SK-N-SH treated with all-trans-retinoic acid at 6 μM for 48 hours (cell line): ENCODE measurements around the gene SUOX.

Source experiments
- ATAC-seq: fragments of 200-7000 bp; cut with Tn5 transposase; 3 replicates; pipeline ENCODE4 v1.9.1; 2020; ENCODE audit warnings: mild to moderate bottlenecking, moderate library complexity
- ARNTL ChIP-seq: fragments of 450-650 bp; formaldehyde crosslinking; IDR thresholded peaks from 2 replicates; pipeline ENCODE4 v1.5.0; 2020; ENCODE audit warnings: low read depth, mild to moderate bottlenecking, moderate library complexity, borderline replicate concordance
- BACH2 ChIP-seq: fragments of 250-450 bp; sonication (Bioruptor Pico); IDR thresholded peaks from 2 replicates; pipeline ENCODE4 v1.9.0; 2021; ENCODE audit warnings: mild to moderate bottlenecking, borderline replicate concordance
- CSDC2 ChIP-seq: fragments of 250-450 bp; sonication (Bioruptor Pico); IDR thresholded peaks from 2 replicates; pipeline ENCODE4 v1.5.0; 2020; ENCODE audit warnings: mild to moderate bottlenecking, moderate library complexity
- ESRRG ChIP-seq: fragments of 250-450 bp; sonication (Bioruptor Pico); IDR thresholded peaks from 2 replicates; pipeline ENCODE4 v1.6.1; 2021; ENCODE audit warnings: mild to moderate bottlenecking
- ISL1 ChIP-seq: fragments of 250-450 bp; sonication (Bioruptor Pico); IDR thresholded peaks from 2 replicates; pipeline ENCODE4 v2.1.2; 2022; ENCODE audit warnings: mild to moderate bottlenecking, moderate library complexity
- OSR1 ChIP-seq: fragments of 250-450 bp; sonication (Bioruptor Pico); IDR thresholded peaks from 2 replicates; pipeline ENCODE4 v1.8.0; 2022; ENCODE audit warnings: moderate library complexity, mild to moderate bottlenecking, inconsistent platforms
- PATZ1 ChIP-seq: fragments of 250-450 bp; sonication (Bioruptor Pico); IDR thresholded peaks from 2 replicates; pipeline ENCODE4 v1.8.0; 2020; ENCODE audit warnings: mild to moderate bottlenecking, moderate library complexity, borderline replicate concordance
- POU6F1 ChIP-seq: fragments of 250-450 bp; sonication (Bioruptor Pico); IDR thresholded peaks from 2 replicates; pipeline ENCODE4 v1.8.0; 2021; ENCODE audit warnings: low read depth, mild to moderate bottlenecking, moderate library complexity, borderline replicate concordance
- PPARA ChIP-seq: fragments of 250-450 bp; sonication (Bioruptor Pico); IDR thresholded peaks from 2 replicates; pipeline ENCODE4 v1.5.0; 2020; ENCODE audit warnings: mild to moderate bottlenecking, borderline replicate concordance
- RARB ChIP-seq: fragments of 250-450 bp; sonication (Bioruptor Pico); IDR thresholded peaks from 2 replicates; pipeline ENCODE4 v1.8.0; 2021; ENCODE audit warnings: mild to moderate bottlenecking, moderate library complexity
- TCF4 ChIP-seq: fragments of 250-450 bp; sonication (Bioruptor Pico); IDR thresholded peaks from 2 replicates; pipeline ENCODE4 v1.8.0; 2021; ENCODE audit warnings: mild to moderate bottlenecking, moderate library complexity, borderline replicate concordance
- ZC3H10 ChIP-seq: fragments of 250-450 bp; sonication (Bioruptor Pico); IDR thresholded peaks from 2 replicates; pipeline ENCODE4 v1.5.1; 2021; ENCODE audit warnings: mild to moderate bottlenecking, moderate library complexity
- ZFP30 ChIP-seq: fragments of 450-650 bp; formaldehyde crosslinking; IDR thresholded peaks from 2 replicates; pipeline ENCODE4 v1.5.0; 2022; ENCODE audit warnings: mild to moderate bottlenecking, moderate library complexity
- ZNF70 ChIP-seq: fragments of 450-650 bp; formaldehyde crosslinking; IDR thresholded peaks from 2 replicates; pipeline ENCODE4 v1.5.0; 2020; ENCODE audit warnings: mild to moderate bottlenecking, moderate library complexity
- TF ChIP-seq, protein P1 (sequence below): fragments of 250-450 bp; sonication (Bioruptor Pico); IDR thresholded peaks from 2 replicates; pipeline ENCODE4 v1.5.1; 2020; ENCODE audit warnings: low read depth, mild to moderate bottlenecking, moderate library complexity
- TF ChIP-seq, protein P2 (sequence below): fragments of 250-450 bp; sonication (Bioruptor Pico); IDR thresholded peaks from 2 replicates; pipeline ENCODE4 v1.5.0; 2020; ENCODE audit warnings: mild to moderate bottlenecking, moderate library complexity
- TF ChIP-seq, protein P3 (sequence below): fragments of 250-450 bp; sonication (Bioruptor Pico); IDR thresholded peaks from 2 replicates; pipeline ENCODE4 v1.5.1; 2021; ENCODE audit warnings: mild to moderate bottlenecking, moderate library complexity

Gene SUOX

GRCh38 chr12:55973599-55974307, 23.3 kb upstream of the SUOX start, which contains the start of gene RAB5B:
Gene RAB5B, plus strand, starts transcription at chr12:55974078. Its CDS starts 12,883 bp downstream, at chr12:55986961.
- TF ChIP-seq ISL1 (CRISPR knock-in tag): no peak
- no peak for TF ChIP-seq ESRRG (CRISPR knock-in tag)
- no peak for TF ChIP-seq CSDC2 (CRISPR knock-in tag)
- no peak for TF ChIP-seq ZNF70 (CRISPR knock-in tag)
- no peak for TF ChIP-seq ZC3H10 (CRISPR knock-in tag)
- TF ChIP-seq PATZ1: no peak
- TF ChIP-seq RARB: no peak
- no peak for TF ChIP-seq BACH2 (CRISPR knock-in tag)
- TF ChIP-seq, protein P1, sequence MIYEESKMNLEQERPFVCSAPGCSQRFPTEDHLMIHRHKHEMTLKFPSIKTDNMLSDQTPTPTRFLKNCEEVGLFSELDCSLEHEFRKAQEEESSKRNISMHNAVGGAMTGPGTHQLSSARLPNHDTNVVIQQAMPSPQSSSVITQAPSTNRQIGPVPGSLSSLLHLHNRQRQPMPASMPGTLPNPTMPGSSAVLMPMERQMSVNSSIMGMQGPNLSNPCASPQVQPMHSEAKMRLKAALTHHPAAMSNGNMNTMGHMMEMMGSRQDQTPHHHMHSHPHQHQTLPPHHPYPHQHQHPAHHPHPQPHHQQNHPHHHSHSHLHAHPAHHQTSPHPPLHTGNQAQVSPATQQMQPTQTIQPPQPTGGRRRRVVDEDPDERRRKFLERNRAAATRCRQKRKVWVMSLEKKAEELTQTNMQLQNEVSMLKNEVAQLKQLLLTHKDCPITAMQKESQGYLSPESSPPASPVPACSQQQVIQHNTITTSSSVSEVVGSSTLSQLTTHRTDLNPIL (CRISPR knock-in tag): no peak
- no peak for TF ChIP-seq PPARA (CRISPR knock-in tag)
- no peak for TF ChIP-seq OSR1 (CRISPR knock-in tag)
- TF ChIP-seq TCF4 (CRISPR knock-in tag): no peak
- TF ChIP-seq, protein P2, sequence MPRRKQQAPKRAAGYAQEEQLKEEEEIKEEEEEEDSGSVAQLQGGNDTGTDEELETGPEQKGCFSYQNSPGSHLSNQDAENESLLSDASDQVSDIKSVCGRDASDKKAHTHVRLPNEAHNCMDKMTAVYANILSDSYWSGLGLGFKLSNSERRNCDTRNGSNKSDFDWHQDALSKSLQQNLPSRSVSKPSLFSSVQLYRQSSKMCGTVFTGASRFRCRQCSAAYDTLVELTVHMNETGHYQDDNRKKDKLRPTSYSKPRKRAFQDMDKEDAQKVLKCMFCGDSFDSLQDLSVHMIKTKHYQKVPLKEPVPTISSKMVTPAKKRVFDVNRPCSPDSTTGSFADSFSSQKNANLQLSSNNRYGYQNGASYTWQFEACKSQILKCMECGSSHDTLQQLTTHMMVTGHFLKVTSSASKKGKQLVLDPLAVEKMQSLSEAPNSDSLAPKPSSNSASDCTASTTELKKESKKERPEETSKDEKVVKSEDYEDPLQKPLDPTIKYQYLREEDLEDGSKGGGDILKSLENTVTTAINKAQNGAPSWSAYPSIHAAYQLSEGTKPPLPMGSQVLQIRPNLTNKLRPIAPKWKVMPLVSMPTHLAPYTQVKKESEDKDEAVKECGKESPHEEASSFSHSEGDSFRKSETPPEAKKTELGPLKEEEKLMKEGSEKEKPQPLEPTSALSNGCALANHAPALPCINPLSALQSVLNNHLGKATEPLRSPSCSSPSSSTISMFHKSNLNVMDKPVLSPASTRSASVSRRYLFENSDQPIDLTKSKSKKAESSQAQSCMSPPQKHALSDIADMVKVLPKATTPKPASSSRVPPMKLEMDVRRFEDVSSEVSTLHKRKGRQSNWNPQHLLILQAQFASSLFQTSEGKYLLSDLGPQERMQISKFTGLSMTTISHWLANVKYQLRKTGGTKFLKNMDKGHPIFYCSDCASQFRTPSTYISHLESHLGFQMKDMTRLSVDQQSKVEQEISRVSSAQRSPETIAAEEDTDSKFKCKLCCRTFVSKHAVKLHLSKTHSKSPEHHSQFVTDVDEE (CRISPR knock-in tag): no peak
- peak; percentile 95 for ATAC-seq

DNA sequence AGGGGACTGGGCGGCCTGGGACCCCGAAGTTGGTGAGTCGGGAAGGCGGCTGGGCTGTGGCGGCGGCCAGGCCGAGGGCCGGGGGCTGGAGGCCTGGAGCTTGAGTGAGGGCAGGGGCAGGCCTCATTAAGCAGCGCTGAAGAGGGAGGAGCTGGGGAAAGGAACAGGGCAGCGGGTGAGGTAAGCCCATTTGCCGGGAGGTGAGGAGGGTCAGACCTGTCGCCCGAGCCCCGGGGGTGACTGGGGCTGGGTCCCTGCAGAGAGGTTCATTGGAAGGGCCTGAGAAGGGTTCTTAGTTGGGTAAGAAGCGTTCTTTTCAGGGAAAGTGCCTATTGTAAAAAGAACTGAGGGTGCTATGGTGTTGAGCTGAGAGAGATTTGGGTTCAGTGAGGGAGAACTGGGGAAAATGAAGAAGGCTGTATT, 22.8 kb upstream of the SUOX start:
- ATAC-seq: peak; percentile 65

DNA sequence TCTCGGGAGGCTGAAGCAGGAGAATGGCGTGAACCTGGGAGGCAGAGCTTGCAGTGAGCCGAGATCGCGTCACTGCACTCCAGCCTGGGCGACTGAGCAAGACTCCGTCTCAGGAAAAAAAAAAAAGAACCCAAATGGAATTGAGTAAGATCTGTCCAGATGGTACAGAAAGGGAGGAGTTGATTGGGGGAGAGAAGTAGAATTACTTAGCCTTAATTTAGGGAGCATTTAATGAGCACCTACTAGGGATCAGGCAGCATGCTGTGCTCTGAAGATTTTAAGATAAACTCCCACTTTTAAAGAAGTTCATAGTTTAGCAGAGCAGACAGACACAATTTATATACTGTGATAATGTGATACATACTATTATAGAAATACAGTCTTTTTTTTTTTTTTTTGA, 18.7 kb upstream of the SUOX start:
- no peak for ATAC-seq
- TF ChIP-seq ZNF70 (CRISPR knock-in tag) (no peak), ZC3H10 (CRISPR knock-in tag) (no peak), CSDC2 (CRISPR knock-in tag) (no peak), ZFP30 (no peak), TCF4 (CRISPR knock-in tag) (no peak), ARNTL (CRISPR knock-in tag) (no peak), ISL1 (CRISPR knock-in tag) (no peak), OSR1 (CRISPR knock-in tag) (no peak), POU6F1 (CRISPR knock-in tag) (no peak), PPARA (CRISPR knock-in tag) (no peak)
- TF ChIP-seq, protein P2 (CRISPR knock-in tag): no peak

More for the DNA sequence above, 22.8 kb upstream of the SUOX start:
- TF ChIP-seq, protein P3, sequence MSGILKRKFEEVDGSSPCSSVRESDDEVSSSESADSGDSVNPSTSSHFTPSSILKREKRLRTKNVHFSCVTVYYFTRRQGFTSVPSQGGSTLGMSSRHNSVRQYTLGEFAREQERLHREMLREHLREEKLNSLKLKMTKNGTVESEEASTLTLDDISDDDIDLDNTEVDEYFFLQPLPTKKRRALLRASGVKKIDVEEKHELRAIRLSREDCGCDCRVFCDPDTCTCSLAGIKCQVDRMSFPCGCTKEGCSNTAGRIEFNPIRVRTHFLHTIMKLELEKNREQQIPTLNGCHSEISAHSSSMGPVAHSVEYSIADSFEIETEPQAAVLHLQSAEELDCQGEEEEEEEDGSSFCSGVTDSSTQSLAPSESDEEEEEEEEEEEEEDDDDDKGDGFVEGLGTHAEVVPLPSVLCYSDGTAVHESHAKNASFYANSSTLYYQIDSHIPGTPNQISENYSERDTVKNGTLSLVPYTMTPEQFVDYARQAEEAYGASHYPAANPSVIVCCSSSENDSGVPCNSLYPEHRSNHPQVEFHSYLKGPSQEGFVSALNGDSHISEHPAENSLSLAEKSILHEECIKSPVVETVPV (CRISPR knock-in tag): no peak
- TF ChIP-seq ESRRG (CRISPR knock-in tag) (no peak), TCF4 (CRISPR knock-in tag) (no peak), PATZ1 (no peak)
